ENCODE measurements around the gene MLLT3.

Gene MLLT3

DNA sequence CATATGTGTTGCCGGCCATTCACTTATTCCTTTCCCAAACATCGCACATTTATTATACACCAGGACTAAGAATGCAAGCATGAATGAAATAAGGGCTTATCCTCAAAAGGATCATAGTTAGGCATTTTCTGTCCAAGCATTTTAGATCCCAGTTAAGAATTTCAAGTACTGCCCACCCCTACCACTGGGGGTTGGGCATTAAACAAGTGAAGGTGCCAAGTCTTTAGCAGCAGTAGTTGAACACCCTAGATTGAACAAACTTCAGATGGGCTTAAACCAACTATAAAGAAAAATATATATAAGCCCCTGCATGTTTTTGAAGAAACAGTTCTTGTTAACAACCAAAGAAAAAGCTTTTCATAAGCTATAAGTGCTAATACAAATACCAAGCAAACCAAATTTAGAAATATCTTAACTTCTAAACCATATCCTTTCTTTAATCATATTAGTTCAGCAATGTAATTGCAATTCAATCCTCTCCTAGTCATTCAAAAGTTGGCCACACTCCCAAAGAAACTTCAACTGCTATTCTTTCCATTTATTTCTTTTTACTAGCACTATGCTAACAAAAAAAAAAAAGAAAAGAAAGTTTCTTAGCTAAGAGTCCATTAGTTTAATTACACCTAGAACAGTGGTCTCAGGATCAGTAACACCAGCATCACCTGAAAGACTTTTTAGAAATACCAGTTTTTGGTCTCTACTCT lies 149.8 kb downstream of the MLLT3 start:
- DNase-seq: no peak

DNA sequence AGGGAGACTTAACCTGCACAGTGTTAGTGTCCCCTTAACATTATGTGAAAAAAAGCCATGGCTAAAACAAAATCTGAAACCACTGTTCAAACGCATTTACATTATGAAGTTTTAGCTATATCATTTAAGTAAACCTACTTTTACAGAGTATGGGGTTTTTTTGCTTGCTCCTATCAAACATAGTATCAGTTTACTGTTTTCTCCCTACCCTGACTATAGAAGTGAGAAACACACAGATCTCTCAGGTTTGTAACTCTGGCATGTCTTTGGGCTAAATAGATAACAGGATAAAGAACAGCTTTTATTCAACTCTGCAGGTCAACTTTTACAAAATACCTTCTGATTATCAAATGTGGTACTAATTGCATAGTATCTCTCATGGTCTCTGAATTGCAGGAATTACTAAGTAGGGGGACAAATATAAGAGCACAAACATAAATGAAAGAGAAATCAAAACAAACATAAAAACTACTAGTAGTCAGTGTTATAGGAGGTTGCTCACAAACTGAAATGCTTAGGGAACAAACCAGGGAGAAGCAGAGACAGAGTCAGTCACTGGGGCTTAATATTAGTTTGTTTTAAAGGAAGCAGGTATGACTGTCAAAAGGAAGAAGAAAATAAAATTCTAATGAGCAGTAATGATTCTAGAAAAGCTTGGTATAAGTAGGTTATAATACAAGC lies 155.8 kb downstream of the MLLT3 start:
- DNase-seq: no peak

DNA sequence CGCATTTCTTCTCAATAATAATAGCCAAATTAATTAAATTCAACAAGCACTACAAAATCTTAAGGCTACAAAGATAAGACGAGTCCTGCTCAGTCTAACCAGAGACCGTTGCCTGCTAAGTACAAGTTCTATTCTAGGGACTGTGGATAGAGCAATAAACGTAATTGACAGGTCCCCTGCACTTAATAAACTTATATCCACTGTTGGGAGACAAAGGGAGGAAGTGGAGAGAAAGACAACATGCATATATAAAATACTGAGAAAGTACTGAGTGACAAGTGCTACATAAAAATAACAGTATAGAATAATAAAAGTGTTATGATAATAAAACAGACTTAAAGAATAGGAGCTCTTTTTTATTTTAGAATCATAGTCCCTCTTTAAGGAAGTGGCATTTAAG lies 158.1 kb downstream of the MLLT3 start:
- no peak for DNase-seq

DNA sequence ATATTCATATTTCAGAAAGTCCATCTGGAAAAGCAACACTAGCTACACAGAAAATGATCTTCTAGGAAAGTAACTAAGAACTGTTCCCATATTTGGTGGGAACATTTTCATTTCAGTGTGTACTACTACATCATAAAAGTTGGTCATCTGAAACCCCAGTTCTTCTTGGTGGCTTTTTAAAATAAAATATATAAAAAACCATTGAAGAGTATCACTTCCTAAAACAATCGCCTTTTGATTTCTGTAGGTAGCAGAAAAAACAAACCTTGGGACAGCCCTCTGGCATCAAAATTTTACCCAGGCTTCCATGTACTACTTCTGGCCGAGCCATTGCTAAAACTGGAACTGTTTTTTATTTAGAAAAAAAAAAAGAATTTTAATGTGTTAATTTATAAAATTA lies 158.5 kb downstream of the MLLT3 start:
- DNase-seq: no peak

DNA sequence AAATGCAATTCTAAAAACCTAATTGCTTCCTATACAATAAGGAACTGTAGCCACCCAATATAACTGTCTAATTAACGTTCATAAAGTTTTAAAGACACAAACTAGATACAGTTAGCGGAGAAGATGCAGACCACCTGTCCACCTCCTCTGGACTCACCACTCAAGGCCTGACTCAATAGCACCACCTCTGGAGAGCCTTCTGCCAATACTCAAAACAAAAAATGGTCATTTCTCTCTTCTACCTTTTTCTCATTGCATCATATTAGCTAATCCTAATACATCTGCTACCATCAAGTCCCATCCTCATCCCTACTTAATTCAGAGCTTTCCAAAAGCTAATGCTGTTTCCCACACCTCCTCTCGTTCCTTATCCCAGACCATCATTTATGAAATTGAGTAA lies 159.9 kb downstream of the MLLT3 start:
- no peak for DNase-seq

DNA sequence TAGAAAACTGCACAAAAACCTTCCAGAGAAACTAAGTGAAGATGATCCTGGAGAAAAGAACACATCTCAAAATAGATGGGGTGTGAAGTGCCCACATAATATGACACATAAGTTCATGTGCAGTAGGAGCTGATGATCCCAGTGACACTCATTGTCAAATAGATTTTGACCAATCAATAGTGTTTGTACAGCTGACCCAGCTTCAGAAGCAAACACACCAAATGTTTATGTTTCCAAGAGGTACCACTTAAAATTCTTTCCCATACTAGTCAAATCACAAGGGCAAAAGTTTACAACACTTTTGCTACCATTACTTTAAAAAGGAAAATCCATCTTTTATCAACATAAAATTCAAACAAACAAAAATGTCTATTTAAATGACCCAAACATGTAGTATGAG lies 175.0 kb downstream of the MLLT3 start:
- no peak for DNase-seq

DNA sequence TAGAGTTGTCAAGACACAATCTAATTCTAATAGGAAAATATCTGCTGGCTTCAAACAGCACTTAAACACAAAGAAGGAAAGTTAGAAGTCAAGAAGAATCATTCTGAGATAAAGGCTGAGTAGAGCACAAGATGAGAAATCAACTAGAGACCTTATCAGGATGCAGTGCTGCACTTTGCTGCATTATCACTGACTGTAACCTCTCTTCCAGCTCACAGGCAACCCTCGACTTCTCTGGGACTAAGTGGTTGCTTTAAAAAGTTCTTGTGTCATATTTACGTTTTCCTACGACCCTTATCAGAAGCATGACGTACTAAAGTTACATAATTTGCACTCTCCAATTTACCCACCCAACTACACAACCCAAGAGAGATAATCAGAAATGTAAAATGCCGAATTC lies 176.1 kb downstream of the MLLT3 start:
- no peak for DNase-seq

DNA sequence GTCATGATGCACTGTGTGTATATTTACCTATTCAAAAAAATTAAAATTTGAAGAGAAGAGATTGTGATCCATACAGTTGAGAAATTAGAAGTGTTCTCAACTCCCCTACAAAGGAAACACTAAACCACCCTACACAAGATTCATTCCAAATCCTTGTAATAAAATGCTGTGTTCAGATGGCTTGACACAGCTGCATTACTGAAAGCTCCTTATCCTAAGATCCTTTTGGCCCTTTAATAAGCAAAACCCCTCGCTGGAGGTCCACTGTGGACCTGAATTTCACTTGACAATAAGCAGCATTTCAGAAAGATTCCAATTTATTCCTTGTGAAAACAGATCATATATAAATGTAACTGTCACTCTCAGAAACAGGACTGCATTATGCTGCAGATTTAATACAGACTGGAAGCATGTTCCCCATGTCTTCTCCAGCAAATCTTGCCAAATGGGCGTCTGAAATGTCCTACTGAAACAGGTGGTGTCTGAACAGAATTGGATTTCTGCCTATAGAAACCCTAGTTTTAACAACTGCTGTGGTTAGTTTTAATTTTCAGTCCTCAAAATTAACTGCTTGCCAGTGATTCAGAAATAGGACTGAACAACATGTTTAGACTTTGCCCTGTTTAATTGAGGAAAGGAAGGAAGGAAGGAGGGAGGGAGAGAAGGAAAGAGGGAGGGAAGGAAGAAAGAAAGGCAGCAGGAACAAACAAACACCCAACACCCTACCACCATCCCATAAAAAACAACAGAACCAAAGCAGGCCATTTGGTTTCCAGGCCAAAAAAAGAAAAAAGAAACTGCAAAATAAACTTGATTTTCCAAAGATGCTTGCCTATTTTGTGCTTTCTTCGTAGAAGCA lies 179.6 kb downstream of the MLLT3 start:
- DNase-seq: no peak

DNA sequence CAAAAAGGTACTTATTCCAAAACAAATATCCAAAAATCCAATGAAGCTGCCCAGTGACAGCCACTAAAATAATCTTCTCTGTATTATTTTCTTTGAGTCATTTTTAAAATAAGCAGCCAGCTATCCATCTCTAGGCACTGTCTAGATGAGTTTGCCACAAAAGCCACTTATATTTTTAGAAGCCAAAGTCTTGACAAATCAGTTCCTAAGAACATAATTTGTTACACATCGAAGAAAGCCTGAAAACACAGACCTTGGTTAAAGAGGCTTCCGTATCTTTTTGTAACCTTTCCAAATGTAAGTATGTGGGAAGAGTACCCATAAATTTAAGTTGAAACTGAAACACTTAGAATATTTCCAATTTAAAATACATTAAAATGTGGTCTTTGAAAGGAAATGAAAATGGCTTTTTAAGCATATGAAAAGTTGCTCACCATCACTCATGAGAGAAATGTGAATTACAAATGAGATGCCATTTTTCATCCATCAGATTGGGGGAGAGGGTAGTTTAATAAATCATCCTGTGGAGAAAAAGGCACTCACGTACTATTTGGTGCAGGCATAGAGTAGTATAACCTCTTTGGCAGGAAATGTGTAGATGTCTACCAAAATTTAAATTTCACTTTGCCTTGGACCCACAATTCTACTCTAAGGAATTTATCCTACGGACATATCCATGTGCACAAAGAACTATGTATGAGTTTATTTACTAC lies 180.4 kb downstream of the MLLT3 start:
- DNase-seq: no peak

DNA sequence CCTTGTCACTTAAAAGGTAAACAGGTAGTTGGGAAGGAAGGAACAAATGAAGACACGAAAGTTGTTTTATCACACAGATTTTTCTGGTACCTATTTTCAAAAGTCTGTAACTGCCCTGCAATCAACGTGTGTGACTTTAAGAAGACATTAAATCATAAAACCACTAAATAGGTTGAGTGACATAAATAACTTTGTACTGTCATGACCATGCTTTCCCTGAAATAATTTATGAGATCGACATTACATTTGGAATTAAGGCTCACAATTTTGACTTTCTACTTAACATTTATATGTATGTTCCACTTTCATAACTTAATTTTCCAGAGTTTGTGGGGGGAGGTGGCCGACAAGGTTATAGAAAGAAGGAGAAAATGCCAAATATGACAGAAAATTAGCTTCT lies 181.1 kb downstream of the MLLT3 start:
- DNase-seq: no peak

DNA sequence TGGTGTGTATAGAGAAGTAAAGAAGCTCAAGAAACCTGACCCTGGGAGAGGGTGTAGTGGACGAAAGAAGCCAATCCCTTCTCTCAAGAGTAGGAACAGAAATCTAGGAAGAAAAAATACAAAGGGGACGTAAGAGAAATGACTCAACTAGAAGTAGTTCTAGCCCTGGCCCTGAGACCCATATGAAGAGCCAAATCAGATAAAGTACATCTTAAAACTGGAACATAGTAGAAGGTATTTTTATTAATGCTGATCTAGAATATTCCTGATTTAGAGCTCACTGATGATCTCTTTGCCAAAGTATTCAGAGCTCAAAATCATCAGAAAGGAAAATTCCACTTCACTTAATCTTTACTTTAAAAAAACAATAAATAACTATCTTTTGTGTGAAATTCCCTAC lies 184.8 kb downstream of the MLLT3 start:
- no peak for DNase-seq

DNA sequence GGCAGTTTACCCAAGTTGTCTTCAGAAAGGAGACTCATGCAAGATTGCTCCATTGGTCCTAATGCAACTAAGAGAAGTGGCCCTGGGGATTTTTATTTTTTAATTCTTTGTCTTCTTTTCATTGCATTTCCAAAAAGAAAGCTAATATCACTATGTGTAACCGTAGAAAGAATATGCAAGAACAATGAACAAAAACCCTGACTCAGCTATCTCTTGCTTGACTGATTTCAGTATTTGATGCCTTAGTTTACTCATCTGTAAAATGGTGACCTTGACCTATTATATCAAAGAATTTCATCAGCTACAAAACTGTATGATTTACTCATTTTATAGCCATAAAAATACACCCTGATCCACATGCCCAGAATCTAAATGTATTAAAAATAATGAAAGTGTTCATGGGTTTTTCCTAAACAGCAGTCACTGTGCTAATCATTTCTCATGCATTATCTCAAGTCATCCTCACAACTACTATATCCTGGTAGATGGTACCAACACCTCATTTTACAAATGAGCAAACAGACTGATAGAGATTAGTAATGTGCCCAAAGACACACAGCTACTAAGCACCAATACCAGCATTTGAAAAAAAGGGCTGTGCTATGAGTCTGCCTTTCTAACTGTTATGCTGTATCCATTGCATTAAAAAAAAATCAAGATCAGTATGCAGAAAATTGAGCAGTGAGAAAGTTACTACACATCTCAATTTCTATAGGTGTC lies 185.7 kb downstream of the MLLT3 start:
- DNase-seq: no peak

DNA sequence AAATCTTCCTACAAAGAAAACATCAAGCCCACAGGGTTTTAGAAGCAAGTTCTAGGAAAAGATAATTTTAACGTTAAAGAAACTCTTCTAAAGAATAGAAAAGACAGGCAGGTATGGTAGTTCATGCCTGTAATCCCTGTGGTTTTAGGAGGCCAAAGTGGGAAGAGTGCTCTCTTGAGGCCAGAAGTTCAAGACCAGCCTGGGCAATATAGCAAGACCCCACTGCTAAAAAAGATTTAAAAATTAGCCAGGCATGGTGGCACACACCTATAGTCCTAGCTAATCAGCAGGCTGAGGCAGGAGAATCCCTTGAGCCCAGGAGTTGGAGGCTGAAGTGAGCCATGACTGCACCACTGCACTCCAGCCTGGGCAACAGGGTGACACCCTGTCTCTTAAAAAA lies 193.3 kb downstream of the MLLT3 start:
- no peak for DNase-seq

DNA sequence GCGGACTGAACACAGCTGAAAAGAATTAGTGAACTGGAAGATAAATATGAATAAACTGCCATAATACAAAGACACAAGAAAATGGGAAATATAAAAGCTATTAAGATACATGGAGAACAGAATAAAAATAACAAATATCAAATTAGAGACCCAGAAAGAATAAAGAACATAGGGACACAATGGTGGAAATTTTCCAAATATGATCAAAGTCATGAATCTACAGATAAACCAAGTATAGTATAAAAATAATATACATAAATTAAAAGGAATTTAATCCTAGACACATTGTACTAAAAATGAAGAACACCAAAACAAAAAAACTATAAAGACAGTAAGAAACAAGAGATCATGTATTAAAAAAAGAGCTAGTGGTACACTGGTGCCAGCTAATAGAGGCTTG lies 194.9 kb downstream of the MLLT3 start:
- no peak for DNase-seq

DNA sequence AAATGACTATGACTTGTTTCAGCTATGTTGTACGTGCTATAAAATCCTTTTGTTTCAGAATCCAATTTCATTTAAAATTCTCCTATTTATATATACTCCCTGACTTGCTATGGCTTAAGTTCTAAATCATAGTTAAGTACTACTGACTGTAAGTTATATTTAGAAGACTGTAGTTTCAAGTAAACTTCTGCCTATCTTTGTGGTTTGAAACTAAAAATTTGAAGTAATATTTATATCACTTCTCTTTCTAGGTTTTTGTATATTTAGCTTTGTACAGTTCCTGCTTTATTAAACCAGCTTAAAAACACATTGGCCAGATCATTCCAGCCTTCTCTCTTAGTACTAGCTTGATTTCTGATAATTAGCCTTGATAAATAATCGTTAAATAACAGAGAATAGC lies 196.3 kb downstream of the MLLT3 start:
- no peak for DNase-seq

DNA sequence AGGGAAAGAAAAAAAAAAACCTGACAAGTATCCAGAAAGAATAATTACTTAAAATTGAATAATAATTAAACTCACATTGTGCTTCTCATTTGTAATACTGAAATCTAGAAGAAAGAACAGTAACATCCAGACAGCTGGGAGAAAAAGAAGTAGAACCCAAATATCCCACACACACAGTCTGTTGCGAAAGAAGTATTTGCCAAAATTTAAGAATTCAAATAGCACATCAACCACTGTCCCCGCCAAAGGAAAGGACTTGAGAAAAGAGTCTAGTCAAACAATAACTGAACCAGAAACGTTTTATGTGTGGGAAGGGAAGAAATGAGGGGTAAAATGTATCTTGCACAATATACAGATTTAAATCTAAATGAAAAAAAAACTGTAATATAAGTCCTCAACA lies 202.8 kb downstream of the MLLT3 start:
- no peak for DNase-seq

DNA sequence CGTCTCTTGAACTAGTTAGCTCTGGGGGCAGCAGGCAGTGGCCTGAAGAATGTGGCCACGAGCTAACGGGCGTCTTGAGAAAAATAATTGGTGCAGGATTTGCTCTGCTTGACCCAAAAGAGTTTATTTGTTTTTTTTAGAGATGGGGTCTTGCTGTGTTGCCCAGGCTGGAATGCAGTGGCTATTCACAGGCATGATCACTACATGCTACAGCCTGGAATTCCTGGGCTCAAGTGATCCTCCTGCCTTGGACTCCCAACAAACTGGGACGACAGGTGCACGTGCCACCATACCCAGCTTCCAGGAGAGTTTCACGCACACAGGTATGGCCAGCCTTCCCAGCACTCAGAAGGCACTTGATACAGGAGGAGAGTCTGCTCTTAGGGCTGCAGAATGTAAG lies 203.8 kb downstream of the MLLT3 start:
- no peak for DNase-seq

DNA sequence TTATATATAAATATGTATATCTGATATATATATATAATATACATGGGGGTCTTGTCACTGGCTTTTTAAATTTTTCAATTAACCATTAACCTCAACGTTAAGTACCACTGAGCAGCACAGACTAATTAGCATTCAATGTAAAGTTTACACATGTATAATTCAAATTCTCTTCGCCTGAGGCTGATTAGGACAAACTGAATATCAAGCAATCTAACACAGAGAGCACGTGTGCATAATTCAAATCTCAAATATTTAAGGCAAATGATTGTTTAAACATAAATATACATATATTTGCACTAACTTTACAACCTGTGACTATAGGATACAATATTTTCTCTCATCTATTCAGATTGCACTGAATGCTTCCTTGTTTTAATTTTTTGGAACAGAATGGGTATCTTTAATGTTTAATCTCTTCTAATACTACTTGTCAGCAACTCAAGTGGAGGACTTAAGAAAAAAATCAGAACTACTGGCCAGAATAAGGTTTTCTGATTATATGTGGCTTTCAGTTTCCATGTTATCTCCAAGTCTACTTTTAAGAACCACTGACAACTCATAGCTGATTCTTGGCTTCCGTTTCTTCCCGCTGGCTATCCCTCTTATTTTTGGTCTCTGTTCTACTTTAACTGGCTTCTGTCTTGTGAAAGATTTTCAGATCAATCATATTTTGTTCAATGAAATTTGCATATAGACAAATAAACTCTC lies 204.8 kb downstream of the MLLT3 start:
- no peak for DNase-seq

DNA sequence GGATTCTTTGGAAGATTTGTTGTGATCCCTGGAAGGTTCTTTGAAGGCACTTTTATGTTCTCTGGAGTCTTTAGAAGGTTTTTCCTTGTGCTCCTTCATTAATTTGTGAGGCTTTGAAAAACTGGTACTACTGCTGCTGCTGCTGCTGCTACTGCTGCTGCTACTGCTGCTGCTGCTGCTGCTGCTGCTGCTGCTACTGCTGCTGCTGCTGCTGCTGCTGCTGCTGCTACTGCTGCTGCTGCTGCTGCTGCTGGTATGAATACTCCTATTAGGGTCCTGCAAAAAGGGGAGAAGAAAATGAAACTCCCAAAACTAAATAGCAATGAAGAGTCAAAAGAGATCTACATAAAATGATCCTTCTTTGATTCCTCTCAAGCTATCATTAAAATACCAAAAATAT lies 208.1 kb downstream of the MLLT3 start:
- no peak for DNase-seq

DNA sequence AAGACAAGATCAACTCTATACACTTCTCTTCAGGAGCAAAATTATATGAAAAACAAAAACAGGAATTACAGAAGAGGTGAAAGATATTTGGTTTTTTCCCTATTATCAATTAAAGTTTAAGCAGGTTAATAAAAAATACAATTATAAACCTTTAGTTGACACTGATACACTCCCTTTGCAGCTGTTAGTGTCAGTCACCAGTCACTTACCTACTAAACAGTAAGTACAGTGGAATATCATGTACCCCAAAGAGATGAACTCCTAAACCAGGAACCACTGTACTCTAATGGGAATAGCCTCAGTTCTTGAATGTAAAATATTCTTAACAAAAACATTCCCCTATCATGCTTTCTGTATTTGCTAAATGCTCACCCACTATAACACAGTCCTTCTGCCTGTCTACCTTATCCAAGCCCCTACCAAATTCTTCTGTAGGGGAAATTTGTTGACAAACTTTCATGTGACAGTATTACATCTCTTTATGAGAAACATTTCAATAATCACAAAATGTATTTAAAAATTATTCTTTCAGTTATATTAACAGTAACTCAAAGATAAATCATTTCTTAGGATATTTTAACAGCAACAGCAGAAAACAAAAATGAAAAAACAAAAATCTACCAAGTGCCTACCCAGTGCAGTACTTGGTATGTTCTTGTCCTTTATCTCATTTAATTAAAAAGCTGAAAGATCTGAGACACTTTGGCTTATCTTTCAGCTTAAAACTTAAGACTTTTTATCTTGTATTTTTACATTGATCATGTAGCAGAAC lies 212.8 kb downstream of the MLLT3 start:
- DNase-seq: no peak

DNA sequence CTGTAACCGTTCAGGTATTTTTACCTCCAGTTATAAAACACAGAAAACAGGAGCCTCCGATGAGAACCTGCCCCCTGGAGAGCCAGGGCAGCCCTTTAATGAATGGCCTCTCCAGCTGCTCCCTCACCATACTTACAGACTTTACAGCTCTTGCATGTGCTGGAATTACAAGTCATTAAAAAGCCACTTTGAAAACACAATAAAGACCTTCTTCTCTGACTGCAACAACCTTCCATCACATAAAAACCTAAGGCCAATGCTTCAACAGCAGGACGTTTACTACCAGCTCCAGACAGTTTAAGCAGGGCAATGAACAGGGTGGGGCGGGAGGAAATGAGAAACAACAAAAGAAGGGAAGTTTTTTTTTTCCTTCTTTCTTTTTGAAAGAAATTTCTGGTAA lies 213.8 kb downstream of the MLLT3 start:
- DNase-seq: peak; percentile 15
